NT2/D1 (cell line): ENCODE measurements around the gene PCNT.
"Not testable (repeated sequence)": the region's sequence is repeated elsewhere in the genome, so short reads cannot be mapped to it uniquely, and the experiment has no call there.

Experiments
- DNase-seq: peaks from one replicate; pipeline ENCODE4 v3.0.0-alpha.2; 2011; ENCODE audit warnings: low read depth, low spot score
- H3K27me3 ChIP-seq: 2 replicates; pipeline ENCODE4 v1.6.0; 2011; ENCODE audit warnings: mild to moderate bottlenecking; ENCODE audit not compliant: insufficient read length, insufficient read depth
- H3K36me3 ChIP-seq: 2 replicates; pipeline ENCODE4 v1.6.1; 2011; ENCODE audit warnings: mild to moderate bottlenecking, low read length, mixed read lengths; ENCODE audit not compliant: insufficient read depth, insufficient read length
- H3K4me1 ChIP-seq: 2 replicates; pipeline ENCODE4 v1.5.1; 2011; ENCODE audit not compliant: insufficient read depth, insufficient read length
- H3K4me3 ChIP-seq: 2 replicates; pipeline ENCODE4 v1.5.1; 2011; ENCODE audit warnings: low read depth; ENCODE audit not compliant: insufficient read length
- H3K9ac ChIP-seq: 2 replicates; pipeline ENCODE4 v1.6.0; 2011; ENCODE audit warnings: low read depth; ENCODE audit not compliant: insufficient read length
- H3K9me3 ChIP-seq: 2 replicates; pipeline ENCODE4 v1.5.1; 2011; ENCODE audit warnings: mild to moderate bottlenecking, low read length; ENCODE audit not compliant: insufficient read depth
- SUZ12 ChIP-seq: IDR thresholded peaks from 2 replicates; pipeline ENCODE4 v1.6.1; 2011; ENCODE audit not compliant: insufficient read length, insufficient read depth; ENCODE audit errors: extremely low read depth
- YY1 ChIP-seq: IDR thresholded peaks from 2 replicates; pipeline ENCODE4 v1.6.1; 2011; ENCODE audit not compliant: insufficient read length, insufficient read depth
- ZNF274 ChIP-seq: IDR thresholded peaks from 2 replicates; pipeline ENCODE4 v1.6.1; 2011; ENCODE audit warnings: mild to moderate bottlenecking, low read depth, low read length

The PCNT gene

DNA sequence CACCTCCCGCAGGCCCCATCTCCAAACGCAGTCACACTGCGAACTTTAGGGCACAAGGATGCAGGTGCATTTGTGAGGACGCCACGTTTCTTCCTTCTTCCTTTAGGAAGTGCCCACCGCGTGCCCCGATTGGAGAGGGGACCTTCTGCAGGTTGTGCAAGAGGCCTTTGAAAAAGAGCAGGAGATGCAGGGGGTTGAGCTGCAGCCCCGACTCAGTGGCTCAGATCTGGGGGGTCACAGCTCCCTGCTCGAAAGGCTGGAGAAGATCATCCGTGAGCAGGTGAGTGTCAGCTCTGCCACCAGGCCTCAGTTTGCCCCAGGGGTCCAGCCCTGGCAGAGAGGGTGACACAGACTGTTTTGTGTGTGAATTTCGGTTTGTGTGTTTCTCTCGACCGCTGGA is 103.6 kb downstream of the PCNT start:
- no peak for TF ChIP-seq YY1
- no peak for TF ChIP-seq ZNF274
- no peak for TF ChIP-seq SUZ12
- Histone ChIP-seq H3K4me1 (peaks cover 11% of the 10 kb centered on the region), H3K9ac (no peak overlapping the region), H3K9me3 (no peaks in the 10 kb centered on the region), H3K36me3 (peaks cover 82% of the 10 kb centered on the region), H3K4me3 (no peak overlapping the region), H3K27me3 (no peaks in the 10 kb centered on the region)
- no peak for DNase-seq

DNA sequence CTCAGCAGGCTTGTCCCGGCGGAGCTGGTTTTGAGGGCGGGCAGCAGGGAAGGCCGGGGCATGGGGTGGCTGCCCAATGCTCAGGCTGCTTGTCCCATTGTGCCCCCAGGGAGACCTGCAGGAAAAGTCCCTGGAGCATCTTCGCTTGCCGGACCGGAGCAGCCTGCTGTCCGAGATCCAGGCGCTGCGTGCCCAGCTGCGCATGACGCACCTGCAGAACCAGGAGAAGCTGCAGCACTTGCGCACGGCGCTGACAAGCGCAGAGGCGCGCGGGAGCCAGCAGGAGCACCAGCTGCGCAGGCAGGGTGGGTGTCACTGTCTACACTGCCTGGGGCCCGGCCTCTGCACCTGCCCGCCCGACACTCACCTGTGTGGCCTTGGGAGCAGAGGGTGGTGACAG is 104.3 kb downstream of the PCNT start:
- H3K36me3 ChIP-seq = peaks cover 86% of the 10 kb centered on the region
- no peaks in the 10 kb centered on the region for H3K9me3 ChIP-seq
- no peak overlapping the region for H3K9ac ChIP-seq
- peaks cover 11% of the 10 kb centered on the region for H3K4me1 ChIP-seq
- H3K4me3 ChIP-seq = no peak overlapping the region
- no peaks in the 10 kb centered on the region for H3K27me3 ChIP-seq
- no peak for DNase-seq
- no peak for TF ChIP-seq ZNF274
- TF ChIP-seq SUZ12 = no peak
- TF ChIP-seq YY1 = no peak

GRCh38 chr21:46428987-46429710 is 105.2 kb downstream of the PCNT start:
- no peaks in the 10 kb centered on the region for H3K27me3 ChIP-seq
- H3K9me3 ChIP-seq = no peaks in the 10 kb centered on the region
- no peak overlapping the region for H3K4me3 ChIP-seq
- no peak for TF ChIP-seq SUZ12
- no peak for TF ChIP-seq YY1
- TF ChIP-seq ZNF274 = no peak
- H3K36me3 ChIP-seq = peaks cover 85% of the 10 kb centered on the region
- no peak for DNase-seq
- H3K9ac ChIP-seq = no peak overlapping the region
- peaks cover 7% of the 10 kb centered on the region for H3K4me1 ChIP-seq

- TF ChIP-seq SUZ12 (no peak), ZNF274 (no peak), YY1 (no peak)
- no peaks in the 10 kb centered on the region for H3K27me3 ChIP-seq
- no peak overlapping the region for H3K4me3 ChIP-seq
- no peak overlapping the region for H3K9ac ChIP-seq
- DNase-seq = no peak
- H3K36me3 ChIP-seq = peaks cover 91% of the 10 kb centered on the region
- peaks cover 6% of the 10 kb centered on the region for H3K4me1 ChIP-seq
- H3K9me3 ChIP-seq = no peaks in the 10 kb centered on the region
Observed at GRCh38 chr21:46429754-46430681, 106.1 kb downstream of the PCNT start.

GRCh38 chr21:46431448-46431847 is 107.5 kb downstream of the PCNT start:
- Histone ChIP-seq H3K27me3 (no peaks in the 10 kb centered on the region), H3K4me1 (peaks cover 6% of the 10 kb centered on the region), H3K9me3 (no peaks in the 10 kb centered on the region), H3K9ac (no peak overlapping the region), H3K36me3 (peaks cover 86% of the 10 kb centered on the region), H3K4me3 (no peak overlapping the region)
- no peak for DNase-seq
- no peak for TF ChIP-seq SUZ12
- no peak for TF ChIP-seq YY1
- TF ChIP-seq ZNF274 = no peak

GRCh38 chr21:46431884-46432488 is 108.0 kb downstream of the PCNT start:
- Histone ChIP-seq H3K4me3 (no peak overlapping the region), H3K9me3 (no peaks in the 10 kb centered on the region), H3K9ac (no peak overlapping the region), H3K36me3 (peaks cover 86% of the 10 kb centered on the region), H3K4me1 (peaks cover 8% of the 10 kb centered on the region), H3K27me3 (no peaks in the 10 kb centered on the region)
- DNase-seq = no peak
- TF ChIP-seq SUZ12 (no peak), ZNF274 (no peak), YY1 (no peak)

- not testable (repeated sequence) for H3K9ac ChIP-seq, H3K4me3 ChIP-seq, DNase-seq, H3K9me3 ChIP-seq, H3K27me3 ChIP-seq
- H3K4me1 ChIP-seq = peaks cover 14% of the 10 kb centered on the region
- peaks cover 86% of the 10 kb centered on the region for H3K36me3 ChIP-seq
Observed at GRCh38 chr21:46433116-46433515, 109.2 kb downstream of the PCNT start.
